GDM1 (cell line): Measurements from ENCODE around the gene TOMM40L.
"Not testable (repeated sequence)": the region's sequence is repeated elsewhere in the genome, so short reads cannot be mapped to it uniquely, and the experiment has no call there.

Source experiments
- DNase-seq: peaks from one replicate; lab custom pipeline; 2025; lab: John Stamatoyannopoulos, UW

TOMM40L gene

GRCh38 chr1:161222175-161223019, 3.5 kb upstream of the TOMM40L start:
- no peak for DNase-seq

DNA sequence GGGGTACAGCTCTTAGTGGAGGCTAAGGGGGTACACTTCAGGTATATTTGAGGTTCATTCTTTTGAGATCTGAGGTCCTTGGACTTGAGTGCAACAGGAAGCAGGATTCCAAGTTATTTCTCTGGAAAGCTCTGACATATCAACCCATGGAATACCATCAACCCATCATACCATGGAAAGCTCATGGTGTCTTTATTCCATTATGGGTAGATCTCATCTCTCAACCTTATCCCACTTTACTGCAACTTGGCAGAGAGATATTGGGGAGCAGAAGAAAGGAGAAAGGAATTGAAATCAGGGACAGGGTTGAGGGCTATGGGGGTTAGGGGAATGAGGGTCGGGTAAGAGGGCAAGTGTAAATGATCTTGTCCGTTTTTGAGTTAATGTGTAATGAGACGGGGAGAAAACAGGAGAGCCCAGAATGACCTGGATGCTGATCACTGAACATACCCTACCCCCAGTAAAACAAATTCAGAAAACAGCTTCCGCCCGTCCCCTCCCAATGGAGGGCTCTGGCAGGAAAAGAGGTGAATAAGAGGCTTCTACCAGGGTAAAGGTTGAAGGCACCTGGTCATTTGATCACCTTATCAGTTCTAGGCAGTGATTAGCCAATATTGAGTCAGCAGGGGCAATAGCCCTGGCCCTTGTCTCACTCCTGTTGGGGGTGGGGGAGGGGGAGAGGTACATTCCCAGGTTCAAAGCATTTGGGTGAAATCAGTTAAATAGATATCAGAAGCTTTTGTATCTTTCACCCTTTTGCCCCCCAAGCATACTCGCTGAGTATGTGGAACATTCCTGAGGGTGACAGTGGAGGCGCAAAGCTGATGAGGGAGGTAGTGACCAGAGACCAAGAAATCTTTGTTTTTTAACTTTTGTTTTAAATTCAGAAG, 1.8 kb upstream of the TOMM40L start:
- DNase-seq, result no peak

- DNase-seq, result not testable (repeated sequence)
These were observed 1.2 kb upstream of the TOMM40L start for GRCh38 chr1:161224695-161225087.

- no peak for DNase-seq
These were observed 704 bp upstream of the TOMM40L start for GRCh38 chr1:161225178-161225533.

DNA sequence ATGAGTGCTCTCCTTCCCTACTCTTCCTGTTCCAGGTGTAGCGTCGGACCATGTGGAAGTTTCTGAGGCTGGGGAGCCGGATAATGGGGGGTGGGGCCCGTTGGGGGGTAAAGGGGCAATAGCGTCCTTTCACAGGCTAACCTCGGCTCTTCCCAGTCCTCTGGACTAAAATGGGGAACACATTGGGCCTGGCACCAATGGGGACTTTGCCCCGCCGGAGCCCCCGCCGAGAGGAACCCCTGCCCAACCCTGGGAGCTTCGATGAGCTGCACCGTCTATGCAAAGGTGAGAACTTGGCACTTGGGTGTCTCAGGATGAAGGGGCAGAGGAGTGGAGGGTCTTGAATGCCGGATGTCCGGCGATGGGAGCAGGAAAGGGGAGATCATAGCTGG, 456 bp downstream of the TOMM40L start:
- DNase-seq, result no peak

- no peak for DNase-seq
These were observed 899 bp downstream of the TOMM40L start for GRCh38 chr1:161226759-161227158.

DNA sequence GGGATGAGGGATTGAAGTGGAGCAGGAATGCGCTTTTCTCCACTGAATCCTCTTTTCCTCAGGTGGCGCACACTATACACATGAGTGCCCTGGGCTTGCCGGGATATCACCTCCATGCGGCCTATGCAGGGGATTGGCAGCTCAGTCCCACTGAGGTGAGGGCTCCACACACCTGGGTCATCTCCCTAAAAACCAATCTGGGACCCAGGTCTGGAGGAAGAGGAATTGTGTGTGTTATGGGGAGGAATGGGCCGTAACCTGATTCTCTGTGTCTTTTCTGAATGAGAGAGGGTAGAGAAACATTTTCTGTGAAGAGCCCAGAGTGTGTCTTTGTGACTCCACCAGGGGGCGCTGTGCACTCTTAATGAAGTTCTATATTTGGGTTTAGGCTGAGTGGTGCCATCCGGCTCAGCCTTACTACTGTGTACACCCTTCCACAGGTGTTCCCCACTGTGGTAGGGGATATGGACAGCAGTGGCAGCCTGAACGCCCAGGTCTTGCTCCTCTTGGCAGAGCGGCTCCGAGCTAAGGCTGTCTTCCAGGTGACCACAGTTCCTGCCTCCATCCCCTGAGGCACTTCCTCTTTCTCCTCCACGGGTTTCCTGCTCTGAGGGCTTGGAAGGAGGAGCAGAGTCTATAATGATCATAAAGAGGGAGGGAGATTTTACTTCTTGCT, 1.5 kb downstream of the TOMM40L start:
- DNase-seq, result peak; percentile 85

DNA sequence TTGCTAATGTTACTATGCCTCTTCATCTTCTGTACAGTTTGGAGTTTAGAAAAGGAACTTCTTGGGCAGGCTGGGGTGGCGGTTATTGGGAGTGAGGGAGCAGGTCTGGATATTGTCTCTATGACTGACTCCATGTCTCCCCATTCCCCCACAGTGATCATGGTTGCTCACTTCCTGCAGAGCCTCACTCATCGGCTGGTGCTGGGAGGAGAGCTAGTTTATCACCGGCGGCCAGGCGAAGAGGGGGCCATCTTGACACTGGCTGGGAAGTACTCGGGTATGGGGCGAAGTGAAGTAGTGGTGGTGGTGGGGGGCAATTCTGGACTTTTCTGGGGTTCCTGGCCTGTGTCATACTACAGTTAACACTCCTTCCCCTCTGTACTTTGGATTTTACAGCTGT, 2.2 kb downstream of the TOMM40L start:
- DNase-seq, result no peak

DNA sequence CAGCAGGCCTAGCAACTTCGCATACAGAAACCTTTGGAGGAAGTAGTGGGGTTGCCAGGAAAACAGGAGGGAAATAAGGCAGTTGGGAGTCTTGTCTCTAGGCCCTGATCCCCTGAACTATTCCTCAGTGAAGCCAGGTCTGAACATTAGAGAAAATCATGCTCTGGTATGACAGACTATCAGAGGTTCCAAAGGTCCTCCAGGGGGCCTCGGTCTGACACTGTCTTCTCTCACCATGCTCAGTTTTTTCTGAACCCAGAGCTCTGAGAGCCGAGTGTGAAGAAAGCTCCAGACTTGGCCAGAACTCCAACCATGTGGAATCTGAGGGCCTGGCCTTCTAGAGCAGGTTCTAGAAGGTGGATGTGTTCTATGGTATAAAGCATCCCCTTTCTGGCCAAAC, 4.0 kb downstream of the TOMM40L start:
- DNase-seq, result peak; percentile 36

GRCh38 chr1:161230762-161231161, 4.9 kb downstream of the TOMM40L start:
- no peak for DNase-seq

- no peak for DNase-seq
These were observed 7.2 kb downstream of the TOMM40L start for GRCh38 chr1:161233102-161233501.

- DNase-seq, result no peak
These were observed 10.3 kb downstream of the TOMM40L start for GRCh38 chr1:161235957-161236775.

DNA sequence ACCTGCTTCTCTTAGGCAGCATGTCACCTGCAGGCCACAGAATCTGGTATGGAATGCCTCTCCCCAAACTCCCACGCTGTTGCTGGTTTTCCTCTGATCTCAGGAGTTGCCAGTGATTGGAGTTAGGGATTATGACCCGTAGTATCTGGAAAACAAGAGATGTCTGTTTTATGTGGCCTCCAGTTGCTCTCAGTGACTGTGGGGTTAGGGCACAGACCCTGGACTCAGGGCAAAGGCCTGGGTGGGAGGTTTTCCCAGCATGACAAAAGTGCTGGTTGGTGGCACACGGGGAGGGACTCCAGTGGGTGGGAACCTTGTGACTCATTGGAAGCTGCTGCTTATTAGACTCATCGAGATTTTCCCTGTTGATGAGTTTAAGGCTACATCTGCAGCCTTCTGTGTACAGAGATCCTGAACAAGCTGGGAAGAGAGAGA, 12.2 kb downstream of the TOMM40L start, which contains the start of gene NR1I3:
NR1I3 (minus strand) TSS at position 165 of the 435 bp plus-strand sequence. CDS start 1,638 bp downstream, outside the sequence.
- no peak for DNase-seq

DNA sequence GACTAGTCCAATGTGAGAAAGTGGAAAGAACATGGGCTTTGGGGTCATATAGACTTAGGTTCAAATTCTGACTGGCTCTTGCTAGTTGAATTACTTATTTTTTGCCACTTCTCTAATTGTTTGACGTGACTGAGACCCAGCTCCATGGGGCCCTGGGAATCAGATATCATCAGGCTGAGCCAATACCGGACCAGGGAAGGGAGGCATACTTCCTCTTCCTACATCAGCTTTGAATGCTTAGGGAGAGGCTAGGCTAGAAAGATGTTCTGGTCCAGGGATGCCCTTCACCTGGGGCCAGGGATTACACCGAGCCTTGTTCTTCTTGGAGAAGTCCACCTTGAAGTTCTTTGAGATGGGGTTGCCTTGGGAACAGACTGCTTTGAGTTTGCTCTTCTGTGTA, 15.8 kb downstream of the TOMM40L start:
- DNase-seq, result no peak

- no peak for DNase-seq
These were observed 16.5 kb downstream of the TOMM40L start for GRCh38 chr1:161242313-161242712.

DNA sequence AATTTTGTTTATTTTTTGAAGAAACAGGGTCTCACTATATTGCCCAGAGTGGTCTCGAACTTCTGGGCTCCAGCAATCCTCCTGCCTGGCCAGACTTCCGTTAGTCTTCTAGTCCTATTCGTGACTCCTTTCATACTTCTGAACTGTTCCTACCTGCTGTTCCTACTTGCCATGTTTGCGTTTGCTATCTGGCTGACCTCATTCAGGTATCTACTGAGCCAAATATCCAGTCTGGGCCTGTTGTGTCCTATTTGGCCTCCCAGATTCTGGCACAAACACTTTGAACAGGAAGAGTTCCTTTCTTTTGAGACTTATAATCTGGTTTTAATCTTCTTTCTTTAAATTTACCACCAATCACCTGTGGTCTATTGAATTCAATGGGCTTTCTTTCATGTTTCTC, 19.0 kb downstream of the TOMM40L start:
- no peak for DNase-seq

DNA sequence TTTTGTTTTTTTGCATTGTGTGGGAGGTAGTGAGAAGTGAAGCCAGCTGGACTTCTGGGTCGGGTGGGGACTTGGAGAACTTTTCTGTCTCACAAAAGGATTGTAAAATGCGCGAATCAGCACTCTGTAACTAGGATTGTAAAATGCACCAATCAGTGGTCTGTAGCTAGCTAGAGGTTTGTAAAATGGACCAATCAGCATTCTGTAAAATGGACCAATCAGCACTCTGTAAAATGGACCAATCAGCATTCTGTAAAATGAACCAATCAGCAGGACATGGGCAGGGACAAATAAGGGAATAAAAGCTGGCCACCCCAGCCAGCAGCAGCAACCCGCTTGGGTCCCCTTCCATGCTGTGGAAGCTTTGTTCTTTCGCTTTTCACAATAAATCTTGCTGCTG, 24.2 kb downstream of the TOMM40L start:
- not testable (repeated sequence) for DNase-seq

DNA sequence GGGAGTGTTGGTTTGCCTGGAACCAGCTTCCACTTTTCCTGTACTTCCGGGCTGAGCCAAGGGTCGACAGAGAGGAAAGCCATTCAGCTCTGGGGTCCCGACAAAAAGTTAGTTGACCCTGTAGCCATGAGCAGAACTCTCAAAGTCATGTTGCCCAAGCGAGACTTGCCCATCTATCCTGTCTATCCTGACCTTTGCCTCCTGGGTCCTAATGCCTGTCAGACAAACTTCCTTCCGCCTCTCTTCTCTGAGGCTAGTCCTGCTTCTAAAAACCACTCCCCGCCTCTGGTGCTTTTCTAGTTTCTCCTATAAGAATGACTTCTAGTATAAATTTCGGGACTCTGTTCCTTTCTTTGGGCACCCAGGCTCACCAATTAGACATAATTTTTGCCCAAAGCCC, 25.0 kb downstream of the TOMM40L start:
- DNase-seq, result no peak

GRCh38 chr1:161251579-161251978, 25.7 kb downstream of the TOMM40L start:
- no peak for DNase-seq

DNA sequence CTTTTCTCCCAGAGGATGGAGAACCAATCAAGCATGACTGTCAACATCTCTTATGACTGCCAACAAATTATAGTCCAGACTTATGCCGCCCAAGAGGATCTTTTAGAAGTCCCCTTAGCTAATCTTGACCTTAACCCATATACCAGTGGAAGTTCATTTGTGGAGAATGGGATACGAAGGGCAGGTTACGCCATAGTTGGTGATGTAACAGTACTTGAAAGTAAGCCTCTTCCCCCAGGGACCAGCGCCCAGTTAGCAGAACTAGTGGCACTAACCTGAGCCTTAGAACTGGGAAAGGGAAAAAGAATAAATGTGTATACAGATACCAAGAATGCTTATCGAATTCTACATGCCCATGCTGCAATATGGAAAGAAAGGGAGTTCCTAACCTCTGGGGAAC, 29.4 kb downstream of the TOMM40L start:
- DNase-seq, result not testable (repeated sequence)

DNA sequence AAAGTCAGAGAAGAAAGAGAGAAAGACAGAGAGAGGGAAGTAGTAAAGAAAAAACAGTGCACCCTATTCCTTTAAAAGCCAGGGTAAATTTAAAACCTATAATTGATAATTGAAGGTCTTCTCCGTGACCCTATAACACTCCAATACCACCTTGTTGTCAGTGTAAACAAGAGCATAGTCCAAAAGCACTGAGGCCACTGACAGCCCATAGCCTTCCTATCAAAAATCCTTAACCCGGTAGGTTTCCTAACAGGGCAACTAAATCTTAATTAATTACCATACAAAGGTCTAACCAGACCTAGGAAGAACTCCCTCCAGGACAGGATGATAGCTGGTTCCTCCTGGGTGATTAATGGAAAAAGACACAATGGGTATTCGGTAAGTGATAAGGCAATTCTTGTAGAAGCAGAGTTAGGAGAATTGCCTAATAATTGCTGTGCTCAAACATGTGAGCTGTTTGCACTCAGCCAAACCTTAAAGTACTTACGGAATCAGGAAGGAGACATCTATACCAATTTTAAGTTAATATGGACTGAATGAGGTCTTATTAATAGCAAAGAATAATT, 30.2 kb downstream of the TOMM40L start:
- DNase-seq, result not testable (repeated sequence)
